SK-N-MC (cell line): ENCODE measurements around the gene TSPAN16.
"Not testable (repeated sequence)": the region's sequence is repeated elsewhere in the genome, so short reads cannot be mapped to it uniquely, and the experiment has no call there.

Source experiments
- DNase-seq: peaks from one replicate; pipeline ENCODE4 v3.0.0-alpha.2; 2011; ENCODE audit warnings: low read depth, low spot score
- H3K27ac ChIP-seq: fragments of 200-600 bp; sonication (generic); 2 replicates; pipeline ENCODE4 v1.5.1; 2016; ENCODE audit warnings: mixed run types
- H3K36me3 ChIP-seq: fragments of 200-600 bp; sonication (generic); 2 replicates; pipeline ENCODE4 v1.6.1; 2017; ENCODE audit warnings: antibody characterized with exemption, low read length, mixed read lengths; ENCODE audit not compliant: insufficient read depth
- H3K4me3 ChIP-seq: fragments of 200-600 bp; sonication (generic); 2 replicates; pipeline ENCODE4 v1.5.1; 2016
- H3K9ac ChIP-seq: fragments of 200-600 bp; sonication (generic); 2 replicates; pipeline ENCODE4 v1.8.0; 2017; ENCODE audit warnings: mixed run types, mixed read lengths; ENCODE audit not compliant: insufficient read length
- H3K9me3 ChIP-seq: fragments of 200-600 bp; sonication (generic); 2 replicates; pipeline ENCODE4 v1.6.1; 2017; ENCODE audit warnings: low read depth, mild to moderate bottlenecking, antibody characterized with exemption, low read length, moderate library complexity, mixed read lengths
- EZH2 ChIP-seq: fragments of 200-600 bp; sonication (generic); IDR thresholded peaks from one replicate; pipeline ENCODE4 v1.6.1; 2017; ENCODE audit warnings: antibody characterized with exemption
- FOXP2 ChIP-seq: optimal IDR thresholded peaks from 2 replicates; pipeline ENCODE3; 2011; ENCODE audit warnings: mild to moderate bottlenecking, moderate library complexity; ENCODE audit not compliant: insufficient read depth; ENCODE audit errors: extremely low read length, control extremely low read depth
- POLR2AphosphoS5 ChIP-seq: IDR thresholded peaks from 2 replicates; pipeline ENCODE4 v1.6.1; 2012; ENCODE audit warnings: mild to moderate bottlenecking, low read depth, low read length, borderline replicate concordance

Gene TSPAN16

DNA sequence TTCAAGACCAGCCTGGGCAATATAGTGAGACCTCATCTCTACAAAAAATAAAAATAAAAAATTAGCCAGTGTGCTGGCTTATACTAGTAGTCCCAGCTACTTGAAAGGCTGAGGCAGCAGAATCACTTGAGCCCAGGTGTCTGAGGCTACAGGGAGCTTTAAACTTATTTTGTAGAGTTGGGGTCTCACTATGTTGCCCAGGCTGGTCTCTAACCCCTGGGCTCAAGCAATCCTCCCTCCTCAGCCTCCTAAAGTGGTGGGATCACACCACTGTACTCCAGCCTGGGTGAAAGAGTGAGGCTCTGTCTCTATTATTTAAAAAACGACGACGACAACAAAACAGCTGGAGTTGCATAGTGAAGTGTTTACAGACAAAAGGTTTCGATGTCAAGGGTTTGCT, 35.5 kb downstream of the TSPAN16 start:
- H3K36me3 ChIP-seq: peaks cover 11% of the 10 kb centered on the region; the same call in 1 of the 2 replicates
- H3K4me3 ChIP-seq: no peak overlapping the region
- TF ChIP-seq POLR2AphosphoS5 (no peak), FOXP2 (no peak), EZH2 (no peak)
- no peak overlapping the region for H3K27ac ChIP-seq
- no peak overlapping the region for H3K9ac ChIP-seq
- H3K9me3 ChIP-seq: no peaks in the 10 kb centered on the region
- DNase-seq: no peak

DNA sequence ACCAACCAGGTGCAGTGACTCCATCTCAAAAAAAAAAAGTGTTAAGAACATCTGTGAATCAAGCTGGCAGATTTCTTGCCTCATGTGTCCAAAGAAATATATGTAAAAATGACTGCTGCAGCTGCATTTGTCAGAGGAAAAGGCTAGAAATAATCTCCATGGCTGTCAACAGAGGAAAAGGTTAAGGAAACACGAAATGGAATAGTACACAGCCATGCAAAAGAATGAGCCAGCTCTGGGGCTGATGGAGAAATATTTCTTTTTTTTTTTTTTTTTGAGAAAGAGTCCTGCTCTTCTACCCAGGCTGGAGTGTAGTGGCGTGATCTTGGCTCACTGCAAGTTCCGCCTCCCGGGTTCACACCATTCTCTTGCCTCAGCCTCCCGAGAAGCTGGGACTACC, 36.9 kb downstream of the TSPAN16 start:
- TF ChIP-seq POLR2AphosphoS5: no peak
- TF ChIP-seq FOXP2: no peak
- no peak for TF ChIP-seq EZH2

DNA sequence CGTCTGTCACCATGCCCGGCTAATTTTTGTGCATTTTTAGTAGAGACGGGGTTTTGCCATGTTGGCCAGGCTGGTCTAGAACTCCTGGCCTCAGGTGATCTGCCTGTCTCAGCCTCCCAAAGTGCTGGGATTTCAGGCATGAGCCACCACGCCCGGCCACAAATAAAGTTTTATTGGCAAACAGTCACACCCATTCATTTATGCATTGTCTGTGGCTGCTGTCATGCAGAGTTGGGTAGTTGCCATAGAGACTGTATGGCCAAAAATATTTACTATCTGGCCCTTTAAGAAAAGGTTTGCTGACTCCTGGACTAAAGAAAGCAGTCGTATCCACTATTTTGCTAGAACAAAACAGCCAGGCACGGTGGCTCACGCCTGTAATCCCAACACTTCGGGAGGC, 37.9 kb downstream of the TSPAN16 start:
- DNase-seq, H3K9ac ChIP-seq, H3K4me3 ChIP-seq, H3K27ac ChIP-seq, H3K9me3 ChIP-seq: not testable (repeated sequence)
- peaks cover 11% of the 10 kb centered on the region; the same call in 1 of the 2 replicates for H3K36me3 ChIP-seq

More for the DNA sequence above, 36.9 kb downstream of the TSPAN16 start:
- Histone ChIP-seq H3K9me3 (no peaks in the 10 kb centered on the region), H3K4me3 (no peak overlapping the region), H3K9ac (no peak overlapping the region), H3K36me3 (peaks cover 11% of the 10 kb centered on the region; the same call in 1 of the 2 replicates), H3K27ac (no peak overlapping the region)
- DNase-seq: no peak

DNA sequence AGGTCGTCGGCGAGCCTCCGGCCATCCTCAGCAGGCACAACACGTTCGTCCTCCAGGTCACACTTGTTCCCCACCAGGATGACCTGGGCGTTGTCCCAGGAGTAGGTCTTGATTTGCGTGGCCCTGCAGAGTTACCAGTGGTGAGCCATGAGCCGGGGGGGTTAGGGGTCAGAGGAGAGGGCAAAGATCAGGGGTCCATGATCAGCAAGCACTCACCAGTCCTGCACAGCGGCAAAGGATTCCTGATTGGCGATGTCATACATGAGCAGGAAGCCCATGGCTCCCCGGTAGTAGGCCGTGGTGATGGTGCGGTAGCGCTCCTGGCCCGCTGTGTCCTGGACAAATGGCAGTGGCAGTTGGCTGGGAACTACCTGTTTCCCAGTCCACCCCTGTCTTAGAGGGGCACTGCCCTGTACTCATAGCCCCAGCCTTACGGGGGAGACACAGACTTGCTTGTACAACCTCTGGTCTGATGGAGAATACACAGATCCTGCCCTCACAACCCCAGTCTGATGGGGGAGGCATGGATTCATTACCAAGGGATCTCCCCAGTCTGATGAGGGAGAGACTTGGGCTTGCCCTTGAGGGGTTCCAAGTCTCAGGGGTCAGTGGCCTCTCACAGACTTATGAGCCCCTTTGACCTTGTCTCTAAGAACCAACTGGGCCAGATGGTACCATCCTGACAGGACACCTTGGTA, 39.6 kb downstream of the TSPAN16 start:
- Histone ChIP-seq H3K9ac (no peak overlapping the region), H3K36me3 (peaks cover 11% of the 10 kb centered on the region; the same call in 1 of the 2 replicates)
- TF ChIP-seq EZH2: no peak
- TF ChIP-seq FOXP2: no peak
- TF ChIP-seq POLR2AphosphoS5: no peak

DNA sequence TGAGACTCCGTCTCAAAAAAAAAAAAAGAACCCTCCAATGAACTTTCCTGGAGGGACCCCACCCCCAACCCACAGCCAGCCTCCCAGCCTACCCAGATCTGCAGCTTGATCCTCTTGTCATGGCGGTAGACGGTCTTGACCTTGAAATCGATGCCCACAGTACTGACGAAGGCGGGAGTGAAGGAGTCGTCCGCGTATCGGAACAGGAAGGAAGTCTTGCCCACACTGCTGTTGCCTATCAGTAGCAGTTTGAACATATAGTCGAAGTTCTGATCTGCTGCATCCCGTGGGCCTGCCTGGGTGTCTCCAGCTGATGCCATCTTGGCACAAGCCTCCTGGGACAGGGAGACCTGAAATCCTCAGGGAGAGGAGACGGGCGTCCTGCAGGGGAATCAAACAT, 41.1 kb downstream of the TSPAN16 start:
- DNase-seq: no peak
- no peaks in the 10 kb centered on the region for H3K9me3 ChIP-seq
- H3K36me3 ChIP-seq: peaks cover 16% of the 10 kb centered on the region; the same call in 1 of the 2 replicates
- no peak overlapping the region for H3K27ac ChIP-seq
- H3K4me3 ChIP-seq: no peak overlapping the region
- no peak overlapping the region for H3K9ac ChIP-seq
- no peak for TF ChIP-seq POLR2AphosphoS5
- TF ChIP-seq FOXP2: no peak
- TF ChIP-seq EZH2: no peak

More for the DNA sequence above, 39.6 kb downstream of the TSPAN16 start:
- no peak for DNase-seq
- H3K9me3 ChIP-seq: no peaks in the 10 kb centered on the region
- no peak overlapping the region for H3K4me3 ChIP-seq
- H3K27ac ChIP-seq: no peak overlapping the region

DNA sequence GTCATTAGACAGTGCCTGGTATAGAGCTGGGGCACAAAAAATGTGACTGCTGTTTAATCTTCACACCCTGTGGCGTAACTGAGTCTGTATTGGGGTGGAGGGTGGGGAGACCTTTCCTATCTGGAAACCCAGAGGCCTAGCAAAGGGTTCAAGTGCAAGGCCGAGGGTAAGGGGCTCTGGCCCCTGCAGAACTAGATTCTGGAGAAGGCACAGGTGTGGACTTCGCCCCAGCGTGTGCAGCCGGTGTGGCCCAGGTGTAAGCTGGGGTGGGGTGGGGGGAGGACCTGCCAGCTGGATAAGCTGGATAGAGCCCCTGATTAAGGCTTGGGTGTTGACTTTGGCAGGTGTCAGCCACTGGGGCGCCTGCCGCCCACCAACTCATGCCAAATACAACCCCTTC, 42.2 kb downstream of the TSPAN16 start:
- Histone ChIP-seq H3K36me3 (peaks cover 16% of the 10 kb centered on the region; the same call in 1 of the 2 replicates), H3K9ac (no peak overlapping the region), H3K27ac (no peak overlapping the region), H3K9me3 (no peaks in the 10 kb centered on the region), H3K4me3 (no peak overlapping the region)
- TF ChIP-seq FOXP2 (no peak), POLR2AphosphoS5 (no peak), EZH2 (no peak)
- no peak for DNase-seq

DNA sequence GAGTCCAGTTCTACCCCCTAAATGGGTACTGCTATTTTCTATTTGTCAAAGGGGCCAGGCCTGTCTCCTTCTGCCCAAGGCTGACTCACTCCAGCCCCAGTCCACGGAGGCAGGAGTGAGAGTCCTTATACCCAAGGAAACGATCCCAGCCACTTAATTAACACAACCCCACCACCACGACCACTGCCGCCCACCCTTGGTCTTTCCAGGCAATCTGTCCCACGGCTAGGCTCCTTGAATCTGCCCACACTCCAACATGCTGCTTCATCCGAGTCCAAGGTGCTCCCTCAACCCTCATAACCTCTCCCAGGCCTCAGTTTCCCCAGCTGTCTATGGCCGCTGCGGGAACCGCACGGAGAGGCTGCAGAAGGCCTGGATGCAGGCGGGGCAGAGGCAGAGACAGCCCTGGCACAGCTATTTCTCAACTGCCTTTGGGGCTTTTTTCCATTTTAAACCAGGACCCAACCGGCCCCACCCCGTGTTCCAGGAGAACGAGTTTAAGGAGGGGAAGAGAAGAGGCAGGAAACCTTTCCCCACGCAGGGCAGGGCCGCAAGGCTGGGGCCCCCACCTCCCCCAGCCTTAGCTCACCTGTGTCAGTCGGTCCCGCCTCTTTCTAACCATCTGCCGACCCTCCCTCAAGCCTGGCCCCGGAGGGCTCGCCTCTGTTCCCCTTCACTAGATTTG, 42.8 kb downstream of the TSPAN16 start:
- H3K9me3 ChIP-seq: no peaks in the 10 kb centered on the region
- DNase-seq: no peak
- H3K4me3 ChIP-seq: peak overlapping the region; percentile 83
- peaks cover 16% of the 10 kb centered on the region; the same call in 1 of the 2 replicates for H3K36me3 ChIP-seq
- no peak overlapping the region for H3K27ac ChIP-seq
- peak overlapping the region; percentile 71 for H3K9ac ChIP-seq
- TF ChIP-seq FOXP2 (no peak), POLR2AphosphoS5 (no peak), EZH2 (no peak)

DNA sequence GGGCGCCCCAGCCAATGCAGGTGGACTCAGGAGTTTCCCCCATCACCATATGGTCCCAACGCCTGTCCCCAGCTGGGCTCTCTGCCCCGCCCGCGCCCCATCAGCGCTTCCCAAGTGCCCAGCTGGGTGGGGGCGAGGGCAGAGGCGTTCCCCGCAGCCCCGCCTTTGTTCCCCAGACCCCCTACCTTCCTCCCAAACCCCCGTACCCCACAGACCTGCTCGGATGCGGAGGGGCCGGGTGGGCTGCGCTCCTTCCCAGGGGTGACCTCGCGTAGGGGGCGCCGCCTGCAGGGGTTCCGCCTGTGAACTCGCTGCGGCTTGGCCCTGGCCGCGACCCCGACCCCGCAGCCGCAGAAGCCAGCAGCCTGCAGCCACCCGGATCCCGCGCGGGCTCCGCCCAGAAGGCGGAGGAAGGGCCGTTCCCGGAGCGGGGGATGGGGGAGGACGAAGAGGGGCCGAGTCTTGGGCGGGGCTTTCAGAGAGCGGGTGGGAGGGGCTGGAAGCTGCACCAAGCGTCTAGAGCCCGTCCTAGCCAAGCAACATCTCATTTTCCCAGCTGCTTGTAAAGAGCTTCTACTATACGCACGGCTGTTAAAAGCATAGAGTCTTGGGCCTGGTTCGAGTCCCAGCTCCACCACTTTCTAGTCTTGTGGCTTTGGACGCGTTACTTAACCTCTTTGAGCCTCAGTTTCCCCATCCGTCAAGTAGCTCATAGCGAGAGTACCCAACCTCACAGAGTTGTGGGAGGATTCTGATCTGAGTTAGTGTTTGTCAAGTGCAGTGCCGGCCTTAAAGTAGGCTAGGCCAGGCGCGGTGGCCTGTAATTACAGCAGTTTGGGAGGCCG, 43.5 kb downstream of the TSPAN16 start, which contains the start of gene RAB3D:
TSS of gene RAB3D (minus strand) at position 404 of the 845 bp plus-strand sequence. CDS start 2,258 bp downstream, outside the sequence.
- peaks cover 16% of the 10 kb centered on the region; the same call in 1 of the 2 replicates for H3K36me3 ChIP-seq
- H3K9ac ChIP-seq: peak within 1 kb of the TSS; percentile 71
- DNase-seq: no peak
- H3K27ac ChIP-seq: no peak within 1 kb of the TSS
- peak within 1 kb of the TSS; percentile 83 for H3K4me3 ChIP-seq
- H3K9me3 ChIP-seq: no peaks in the 10 kb centered on the region
- no peak for TF ChIP-seq FOXP2
- TF ChIP-seq POLR2AphosphoS5: peak; percentile 68; the same call in 1 of the 2 replicates

DNA sequence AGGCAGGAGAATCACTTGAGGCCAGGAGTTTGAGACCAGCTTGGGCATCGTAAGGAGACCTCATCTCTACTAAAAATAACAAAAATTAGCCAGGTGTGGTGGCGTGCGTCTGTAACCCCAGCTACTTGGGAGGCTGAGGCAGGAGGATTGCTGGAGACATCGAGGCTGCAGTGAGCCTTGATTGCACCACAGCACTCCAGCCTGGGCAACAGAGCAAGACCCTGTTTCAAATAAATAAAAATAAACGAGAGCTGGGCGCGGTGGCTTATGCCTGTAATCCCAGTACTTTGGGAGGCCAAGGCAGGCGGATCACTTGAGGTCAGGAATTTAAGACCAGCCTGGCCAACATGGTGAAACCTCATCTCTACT, 44.1 kb downstream of the TSPAN16 start:
- H3K27ac ChIP-seq, H3K9ac ChIP-seq, DNase-seq, H3K9me3 ChIP-seq: not testable (repeated sequence)
- H3K36me3 ChIP-seq: peaks cover 14% of the 10 kb centered on the region; the same call in 1 of the 2 replicates
- H3K4me3 ChIP-seq: peak overlapping the region; percentile 83
